HL-60/S4 treated with retinoic acid at 250 ng/mL for 4 days and 3 days (cell line): ENCODE measurements around the gene TSHZ2.
"Not testable (repeated sequence)": the region's sequence is repeated elsewhere in the genome, so short reads cannot be mapped to it uniquely, and the experiment has no call there.

Experiments used
- in situ Hi-C: fragments of 300-500 bp; cut with MboI; formaldehyde crosslinking; loops from 2 replicates; pipeline ENCODE4 v1.7.0; 2022; ENCODE audit warnings: low sequenced_read_pairs

The TSHZ2 gene

DNA sequence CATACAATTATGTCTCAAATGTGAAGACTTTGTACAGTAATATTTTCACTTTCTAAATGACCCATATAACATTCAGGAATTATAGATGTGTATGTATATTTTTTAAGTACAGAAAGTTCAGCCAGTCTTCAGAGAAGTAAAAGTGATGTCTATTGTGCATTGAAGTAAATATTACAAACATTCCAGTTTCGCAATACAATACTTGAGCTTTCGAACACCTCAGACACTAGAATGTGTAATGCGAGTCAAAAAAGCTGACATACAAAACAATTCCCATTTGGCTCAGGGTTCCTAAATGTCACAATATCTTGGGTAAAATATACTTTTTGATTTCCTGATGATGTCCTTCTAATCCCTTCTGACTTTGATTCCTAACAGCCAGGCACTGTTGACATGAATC, 520.1 kb downstream of the TSHZ2 start:
- in situ Hi-C loops = no loop called here

GRCh38 chr20:53493311-53493857, 521.2 kb downstream of the TSHZ2 start:
- in situ Hi-C loops = no loop called here

DNA sequence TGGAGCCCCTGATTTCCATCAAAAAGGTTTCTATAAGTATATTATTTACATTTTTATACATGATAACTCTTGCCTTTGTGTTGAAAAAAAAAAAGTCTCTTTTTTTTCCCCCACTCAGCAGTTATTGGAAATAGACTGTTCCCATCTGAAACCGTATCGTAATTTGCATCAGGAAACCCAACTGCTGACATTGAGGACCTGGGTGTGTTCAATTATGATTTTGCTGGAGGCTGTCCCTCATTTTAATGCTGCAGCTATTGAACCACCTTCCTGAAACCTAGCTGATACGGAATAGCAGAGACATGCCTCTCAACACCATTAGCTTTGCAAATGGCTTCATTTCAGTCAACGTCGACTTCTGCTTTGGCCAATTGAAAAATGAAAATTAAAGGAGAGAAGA, 522.6 kb downstream of the TSHZ2 start:
- in situ Hi-C loops = no loop called here

- in situ Hi-C loops = no loop called here
Observed at GRCh38 chr20:53495398-53496092, 523.4 kb downstream of the TSHZ2 start.

DNA sequence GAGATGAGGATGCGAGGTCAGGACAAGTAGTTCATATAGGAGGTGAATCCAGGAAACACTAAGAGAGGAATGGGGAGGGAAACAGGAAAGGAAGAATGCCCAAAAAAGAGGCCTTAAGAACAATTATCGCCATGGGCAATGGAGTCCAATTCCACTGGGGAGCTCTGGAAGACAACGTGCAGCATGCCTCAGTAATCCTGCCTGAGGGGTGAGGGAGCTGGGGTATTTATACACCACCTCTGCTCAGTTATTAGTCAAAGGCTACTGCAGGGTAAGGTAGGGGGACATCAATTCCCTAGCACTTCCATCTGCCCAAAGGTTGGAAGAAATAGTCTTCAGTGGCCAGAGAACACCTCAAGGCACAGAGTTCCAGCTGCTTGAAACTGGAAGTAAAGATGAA, 525.1 kb downstream of the TSHZ2 start:
- in situ Hi-C loops = no loop called here

DNA sequence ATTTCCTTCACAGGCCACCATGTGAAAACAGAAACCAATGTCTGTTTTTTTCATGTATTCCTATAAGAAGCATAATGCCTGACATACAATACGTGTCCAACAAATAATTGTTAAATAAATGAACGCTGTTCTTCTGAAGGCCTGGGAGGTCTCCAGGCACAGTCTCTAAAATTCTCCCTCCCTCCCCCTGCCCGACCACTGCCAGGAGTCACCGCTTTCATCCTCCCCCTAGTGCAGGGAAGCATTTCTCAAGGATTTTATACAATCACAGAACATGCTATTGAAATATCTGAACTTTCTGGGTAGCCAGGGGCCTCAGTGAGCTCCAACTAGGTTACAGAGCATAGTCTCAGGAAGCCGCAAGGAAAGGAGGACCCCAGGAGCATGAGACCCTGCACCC, 526.2 kb downstream of the TSHZ2 start:
- in situ Hi-C loops = no loop called here

DNA sequence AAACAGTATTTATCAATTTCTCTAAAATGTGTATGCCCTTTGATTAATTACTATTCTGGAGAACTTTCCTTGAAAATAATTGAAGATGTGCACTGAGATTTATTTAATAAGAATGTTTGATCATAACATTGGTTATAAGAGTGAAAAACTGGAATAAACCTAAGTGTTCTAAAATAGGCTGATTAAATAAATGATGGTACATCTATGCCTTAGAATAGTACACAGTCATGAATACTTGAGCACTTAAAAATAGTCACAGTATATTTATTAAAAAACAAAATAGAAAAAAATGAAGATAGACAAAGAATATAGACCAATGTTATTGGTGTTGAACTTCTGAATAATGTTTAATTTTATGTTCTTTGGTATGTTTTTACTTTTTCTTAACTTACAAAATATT, 528.5 kb downstream of the TSHZ2 start:
- in situ Hi-C loops = no loop called here

DNA sequence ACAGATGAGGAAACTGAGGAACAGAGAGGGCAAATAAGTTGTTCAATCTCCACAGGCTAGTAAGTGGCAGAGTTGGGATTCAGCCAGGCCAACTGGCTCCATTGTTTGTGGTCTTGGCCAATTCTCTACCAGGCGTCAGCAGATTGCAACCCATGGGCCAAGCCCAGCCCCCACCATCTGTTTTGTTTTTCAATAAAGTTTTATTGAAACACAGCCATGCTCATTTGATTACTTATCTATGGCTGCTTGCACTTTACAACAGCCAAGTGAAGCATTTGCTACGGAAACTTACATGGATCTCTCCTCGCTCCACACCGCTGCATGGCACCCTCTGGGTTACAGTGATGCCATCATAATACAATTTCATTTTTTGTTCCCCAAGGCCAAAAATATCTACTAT, 530.7 kb downstream of the TSHZ2 start:
- in situ Hi-C loops = no loop called here

GRCh38 chr20:53503517-53503919, 531.4 kb downstream of the TSHZ2 start:
- in situ Hi-C loops = no loop called here

- in situ Hi-C loops = not testable (repeated sequence)
Observed at GRCh38 chr20:53504106-53504505, 531.9 kb downstream of the TSHZ2 start.

- in situ Hi-C loops = no loop called here
Observed at GRCh38 chr20:53510262-53510661, 538.1 kb downstream of the TSHZ2 start.

DNA sequence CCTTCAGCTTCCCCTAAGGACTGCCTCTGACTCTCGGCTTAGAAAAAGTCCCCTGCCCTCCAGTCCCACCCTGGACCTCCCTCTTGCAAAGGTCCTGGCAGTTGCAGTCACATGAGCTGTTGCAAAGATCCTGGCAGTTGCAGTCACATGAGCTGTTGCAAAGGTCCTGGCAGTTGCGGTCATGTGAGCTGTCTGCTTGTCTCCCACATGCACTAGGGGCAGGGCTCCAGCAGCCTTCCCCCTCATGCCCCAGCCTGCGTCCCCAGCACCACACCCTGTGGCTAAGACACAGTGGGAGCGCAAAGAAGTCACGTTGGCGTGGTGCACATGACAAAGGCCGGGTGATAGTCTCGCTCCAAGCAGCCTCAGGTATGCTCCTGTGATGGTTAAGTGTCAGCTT, 538.5 kb downstream of the TSHZ2 start:
- in situ Hi-C loops = no loop called here

- in situ Hi-C loops = no loop called here
Observed at GRCh38 chr20:53512076-53512475, 539.9 kb downstream of the TSHZ2 start.

DNA sequence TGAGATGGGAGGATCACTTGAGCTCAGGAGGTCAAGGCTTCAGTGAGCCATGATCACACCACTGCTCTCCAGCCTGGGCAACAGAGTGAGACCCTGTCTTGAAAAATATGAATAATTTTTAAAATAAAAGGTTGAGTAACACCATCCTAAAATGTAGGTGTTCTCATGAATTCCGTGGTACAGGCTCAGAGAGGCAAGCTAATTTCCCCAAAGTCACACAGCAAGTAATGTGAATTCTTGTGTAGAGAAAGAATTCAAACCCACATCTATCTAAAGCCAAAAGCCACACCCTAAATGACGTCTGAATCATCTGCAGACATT, 541.0 kb downstream of the TSHZ2 start:
- in situ Hi-C loops = no loop called here

DNA sequence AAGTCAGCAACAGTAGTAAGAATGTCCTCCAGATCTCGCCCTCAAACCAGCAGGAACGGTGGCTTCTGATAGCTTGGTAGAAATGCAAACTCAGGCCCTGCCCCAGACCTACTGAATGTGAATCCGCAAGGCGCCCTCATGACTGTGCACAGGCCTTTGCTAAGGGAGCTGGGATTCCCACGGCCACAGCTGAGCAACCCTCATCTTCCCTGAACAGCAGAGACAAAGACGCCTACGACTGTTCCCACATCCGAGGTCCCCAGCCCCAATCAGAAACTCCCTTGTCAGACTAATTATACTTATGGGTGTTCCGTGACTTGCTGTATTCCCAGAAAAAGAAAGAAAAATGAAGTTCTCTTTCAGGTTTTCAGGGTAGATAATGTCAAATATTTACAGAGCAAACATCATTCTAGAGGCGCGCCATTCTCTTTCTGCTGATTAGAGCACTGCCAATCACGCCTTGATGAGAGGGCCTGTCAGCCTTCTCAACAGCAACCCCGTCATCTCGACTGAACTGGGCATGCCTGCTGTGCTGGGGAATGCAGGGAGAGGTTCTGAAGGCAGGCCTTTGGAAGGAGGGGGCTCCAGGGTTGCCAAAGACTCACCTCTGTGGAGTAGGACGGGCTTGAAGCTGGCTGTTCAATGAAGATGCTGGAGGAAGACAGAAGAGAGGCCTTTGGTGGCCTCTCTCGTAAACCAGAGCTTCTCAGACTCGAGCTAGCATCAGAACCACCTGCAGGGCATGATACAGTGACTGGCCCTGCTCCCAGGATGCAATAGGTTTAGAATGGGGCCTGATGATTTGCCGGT, 541.5 kb downstream of the TSHZ2 start:
- in situ Hi-C loops = no loop called here

GRCh38 chr20:53515749-53516148, 543.6 kb downstream of the TSHZ2 start:
- in situ Hi-C loops = no loop called here

DNA sequence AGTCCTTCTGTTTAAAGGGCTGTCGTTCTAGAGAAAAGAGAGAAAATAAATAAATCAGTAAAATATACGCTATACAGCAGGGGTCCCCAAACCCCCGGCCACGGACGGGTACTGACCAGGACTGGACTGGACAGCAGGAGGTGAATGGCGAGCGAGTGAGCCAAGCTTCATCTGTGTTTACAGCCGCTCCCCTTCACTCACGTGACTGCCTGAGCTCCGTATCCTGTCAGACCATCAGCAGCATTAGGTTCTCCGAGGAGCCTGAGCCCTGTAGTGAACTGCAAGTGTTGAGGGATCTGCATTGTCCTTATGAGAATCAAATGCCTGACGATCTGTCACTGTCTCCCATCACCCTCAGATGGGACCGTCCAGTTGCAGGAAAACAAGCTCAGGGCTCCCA, 545.0 kb downstream of the TSHZ2 start:
- in situ Hi-C loops = no loop called here

GRCh38 chr20:53521421-53521820, 549.3 kb downstream of the TSHZ2 start:
- in situ Hi-C loops = not testable (repeated sequence)

GRCh38 chr20:53522026-53522425, 549.9 kb downstream of the TSHZ2 start:
- in situ Hi-C loops = no loop called here

GRCh38 chr20:53522696-53523095, 550.5 kb downstream of the TSHZ2 start:
- in situ Hi-C loops = no loop called here

- in situ Hi-C loops = not testable (repeated sequence)
Observed at GRCh38 chr20:53523615-53524014, 551.5 kb downstream of the TSHZ2 start.

DNA sequence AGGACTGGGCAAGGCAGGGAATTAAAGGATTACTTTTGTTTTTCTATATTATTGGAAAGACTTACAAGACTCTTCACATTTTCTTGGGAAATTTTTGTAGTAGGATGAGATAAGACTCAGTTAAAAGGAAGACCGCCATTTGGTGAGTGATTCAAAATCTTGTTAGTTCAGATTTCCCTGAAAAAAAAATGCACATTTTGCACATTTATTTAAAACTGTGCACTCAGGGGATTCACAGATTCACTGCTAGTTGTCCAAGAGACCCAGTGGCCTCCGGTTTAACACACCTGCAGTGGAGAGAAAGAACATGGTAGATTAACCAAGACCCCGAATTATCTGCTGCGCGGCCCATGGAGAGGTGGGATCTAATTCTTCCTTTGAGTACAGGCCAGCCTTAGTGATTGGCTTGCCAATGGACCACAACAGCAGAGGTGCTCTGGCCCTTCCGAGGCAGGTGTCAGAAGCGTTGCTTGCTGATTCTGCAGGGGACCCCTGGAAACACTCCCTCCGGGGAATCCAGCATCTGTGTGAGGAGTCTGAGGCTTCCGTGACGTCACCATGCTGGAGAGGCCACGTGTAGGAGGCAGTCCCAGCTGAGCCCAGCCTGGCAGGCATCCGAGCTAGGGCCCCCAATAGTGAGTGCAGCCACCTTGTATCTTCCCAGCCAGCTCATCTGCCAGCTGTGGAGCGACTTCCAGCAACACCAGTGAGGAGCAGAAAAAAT, 552.6 kb downstream of the TSHZ2 start:
- in situ Hi-C loops = no loop called here
